Caco-2 (cell line): ENCODE data around the gene SEPTIN11. TPM values are rescaled to one million over a fixed set of nuclear protein-coding genes. Genes with fewer than 3 reads are reported as not detected.

Experiments
- Bru-seq: library from RNA; stranded (reverse); fragments of 400-500 nt; gene quantifications from one replicate; lab custom pipeline; 2021; lab: Mats Ljungman, UMichigan
- BruChase-seq, 2 experiments: library from RNA; stranded (reverse); fragments of 400-500 nt; gene quantifications; one replicate each; lab custom pipeline; 2021; lab: Mats Ljungman, UMichigan
- BruUV-seq: library from RNA; stranded (reverse); fragments of 400-500 nt; replicated peaks from 2 replicates; lab custom pipeline; 2021; lab: Mats Ljungman, UMichigan
- CTCF ChIA-PET: fragments of 300-600 bp; sonication (Branson Sonifier 250); formaldehyde crosslinking; loops from one replicate; lab custom pipeline; 2022; ENCODE audit warnings: antibody characterized with exemption; lab: Charles Lee
- POLR2A ChIA-PET: fragments of 300-600 bp; sonication (Branson Sonifier 250); formaldehyde crosslinking; loops from one replicate; lab custom pipeline; 2022; ENCODE audit warnings: antibody characterized with exemption; lab: Charles Lee
- DNase-seq, 2 experiments: peaks; one replicate each; pipeline versions ENCODE4 v3.0.0 to v3.0.0-alpha.2; 2020 to 2022
- H3K27me3 ChIP-seq: replicated peaks from 2 replicates; pipeline ENCODE4 v1.6.0; 2011; ENCODE audit warnings: low read length; ENCODE audit not compliant: control insufficient read depth, insufficient read depth
- H3K36me3 ChIP-seq: 2 replicates; pipeline ENCODE4 v1.5.1; 2011; ENCODE audit warnings: low read length; ENCODE audit not compliant: control insufficient read depth, insufficient read depth
- H3K4me1 ChIP-seq: fragments of 250-450 bp; sonication (Bioruptor Pico); 2 replicates; pipeline ENCODE4 v1.5.1; 2020; ENCODE audit warnings: mild to moderate bottlenecking
- H3K4me3 ChIP-seq: 2 replicates; pipeline ENCODE4 v1.5.1; 2011; ENCODE audit warnings: low read depth, mild to moderate bottlenecking, control low read depth, low read length
- H3K9me3 ChIP-seq: fragments of 250-450 bp; sonication (Bioruptor Pico); 2 replicates; pipeline ENCODE4 v1.5.1; 2020; ENCODE audit warnings: mild to moderate bottlenecking, moderate library complexity
- H3K27ac Mint-ChIP-seq: one replicate; pipeline ENCODE4 v1.8.0; 2022; ENCODE audit warnings: mixed read lengths; ENCODE audit not compliant: unreplicated experiment
- H3K27me3 Mint-ChIP-seq: one replicate; pipeline ENCODE4 v1.8.0; 2022; ENCODE audit warnings: mixed read lengths; ENCODE audit not compliant: insufficient read depth, unreplicated experiment
- H3K36me3 Mint-ChIP-seq: one replicate; pipeline ENCODE4 v1.8.0; 2022; ENCODE audit warnings: mild to moderate bottlenecking, mixed read lengths; ENCODE audit not compliant: insufficient read depth, unreplicated experiment
- H3K4me1 Mint-ChIP-seq: one replicate; pipeline ENCODE4 v1.8.0; 2022; ENCODE audit warnings: low read depth, mixed read lengths; ENCODE audit not compliant: unreplicated experiment
- H3K4me3 Mint-ChIP-seq: one replicate; pipeline ENCODE4 v1.8.0; 2022; ENCODE audit warnings: mild to moderate bottlenecking, moderate library complexity, mixed read lengths; ENCODE audit not compliant: unreplicated experiment
- H3K9me3 Mint-ChIP-seq: one replicate; pipeline ENCODE4 v1.8.0; 2022; ENCODE audit warnings: mixed read lengths; ENCODE audit not compliant: unreplicated experiment
- intact Hi-C: fragments of 100-400 bp; cut with micrococcal nuclease; formaldehyde crosslinking; loops from one replicate; pipeline ENCODE4 v1.10.0; 2022; ENCODE audit not compliant: unreplicated experiment
- long read RNA-seq: library from polyadenylated mRNA; stranded (forward); transcript quantifications from one replicate; pipeline ENCODE4 v2.0.0, GENCODE V29; 2022
- total RNA-seq: library from RNA; stranded (reverse); gene quantifications from 2 replicates; pipeline ENCODE4 v1.2.3, GENCODE V29; 2022
- TF ChIP-seq, protein P1 (sequence below), 2 experiments: fragments of 200-600 bp in 1 of 2; IDR thresholded peaks; 1 replicate in 1 of 2; 2 replicates in 1 of 2; pipeline versions ENCODE4 v1.5.1 to v1.8.0; 2011 to 2022; ENCODE audit warnings: antibody characterized with exemption in 1 of 2, control low read depth in 1 of 2, inconsistent platforms in 1 of 2, low read depth in 1 of 2, low read length in 1 of 2, mild to moderate bottlenecking in 1 of 2, moderate library complexity in 1 of 2; ENCODE audit not compliant: insufficient read depth in 1 of 2, severe bottlenecking in 1 of 2, unreplicated experiment in 1 of 2

SEPTIN11 gene
- 119 and 127 TPM in 2 replicates for total RNA-seq
- Bru-seq, nascent RNA = percentile 91 among the genes with signal in this experiment
- BruChase-seq, experiment 1, labeled RNA remaining after a 2-hour chase = percentile 92 among the genes with signal in this experiment
- BruChase-seq, experiment 2, labeled RNA remaining after a 6-hour chase = percentile 95 among the genes with signal in this experiment
- long read RNA-seq, full-length matches to known transcripts = 108 of 138 reads
- long read RNA-seq, partial matches to known transcripts = 4 of 138 reads
- long read RNA-seq, other reads (novel, unspliced or antisense) = 26 of 138 reads

GRCh38 chr4:76949276-76950051, at the start of gene SEPTIN11:
Gene SEPTIN11 (plus strand): TSS chr4:76949752. CDS start chr4:76949904, 152 bp downstream.
- TF ChIP-seq, protein P1, sequence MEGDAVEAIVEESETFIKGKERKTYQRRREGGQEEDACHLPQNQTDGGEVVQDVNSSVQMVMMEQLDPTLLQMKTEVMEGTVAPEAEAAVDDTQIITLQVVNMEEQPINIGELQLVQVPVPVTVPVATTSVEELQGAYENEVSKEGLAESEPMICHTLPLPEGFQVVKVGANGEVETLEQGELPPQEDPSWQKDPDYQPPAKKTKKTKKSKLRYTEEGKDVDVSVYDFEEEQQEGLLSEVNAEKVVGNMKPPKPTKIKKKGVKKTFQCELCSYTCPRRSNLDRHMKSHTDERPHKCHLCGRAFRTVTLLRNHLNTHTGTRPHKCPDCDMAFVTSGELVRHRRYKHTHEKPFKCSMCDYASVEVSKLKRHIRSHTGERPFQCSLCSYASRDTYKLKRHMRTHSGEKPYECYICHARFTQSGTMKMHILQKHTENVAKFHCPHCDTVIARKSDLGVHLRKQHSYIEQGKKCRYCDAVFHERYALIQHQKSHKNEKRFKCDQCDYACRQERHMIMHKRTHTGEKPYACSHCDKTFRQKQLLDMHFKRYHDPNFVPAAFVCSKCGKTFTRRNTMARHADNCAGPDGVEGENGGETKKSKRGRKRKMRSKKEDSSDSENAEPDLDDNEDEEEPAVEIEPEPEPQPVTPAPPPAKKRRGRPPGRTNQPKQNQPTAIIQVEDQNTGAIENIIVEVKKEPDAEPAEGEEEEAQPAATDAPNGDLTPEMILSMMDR (IDR thresholded peaks at IDR 0.05; ENCODE audit: insufficient read depth in 1 of 2, low read depth in 1 of 2, low read length in 1 of 2, severe bottlenecking in 1 of 2, unreplicated experiment in 1 of 2) = no peak
- Mint-ChIP-seq H3K27ac (peak within 1 kb of the TSS; percentile 97), H3K36me3 (peaks cover 39% of the 10 kb centered on the region), H3K4me1 (peaks cover 12% of the 10 kb centered on the region), H3K27me3 (no peaks in the 10 kb centered on the region), H3K4me3 (peak within 1 kb of the TSS; percentile 100), H3K9me3 (no peaks in the 10 kb centered on the region)
- ChIA-PET POLR2A (interaction anchor here (0.6 to 1.0 kb wide), 7 partner anchors 29 to 643 kb away, joined by 3 to 8 read pairs (median 3); no protein-coding TSS in a partner anchor), CTCF (interaction anchor here (0.6 to 1.1 kb wide), 6 partner anchors 28 to 341 kb away, joined by 3 to 7 read pairs (median 3); partner anchors contain the start of gene SOWAHB)
- intact Hi-C loops = loop anchor here (1.0 kb wide), 5 partner anchors 35 to 438 kb away; no protein-coding TSS in a partner anchor
- Histone ChIP-seq H3K4me3 (peak within 1 kb of the TSS; percentile 94), H3K36me3 (no peaks in the 10 kb centered on the region), H3K27me3 (no peaks in the 10 kb centered on the region), H3K4me1 (peaks cover 5% of the 10 kb centered on the region; the same call in 1 of the 2 replicates), H3K9me3 (no peaks in the 10 kb centered on the region)
- BruUV-seq = no TSS peak
- DNase-seq = peak; percentile 94 to 95

DNA sequence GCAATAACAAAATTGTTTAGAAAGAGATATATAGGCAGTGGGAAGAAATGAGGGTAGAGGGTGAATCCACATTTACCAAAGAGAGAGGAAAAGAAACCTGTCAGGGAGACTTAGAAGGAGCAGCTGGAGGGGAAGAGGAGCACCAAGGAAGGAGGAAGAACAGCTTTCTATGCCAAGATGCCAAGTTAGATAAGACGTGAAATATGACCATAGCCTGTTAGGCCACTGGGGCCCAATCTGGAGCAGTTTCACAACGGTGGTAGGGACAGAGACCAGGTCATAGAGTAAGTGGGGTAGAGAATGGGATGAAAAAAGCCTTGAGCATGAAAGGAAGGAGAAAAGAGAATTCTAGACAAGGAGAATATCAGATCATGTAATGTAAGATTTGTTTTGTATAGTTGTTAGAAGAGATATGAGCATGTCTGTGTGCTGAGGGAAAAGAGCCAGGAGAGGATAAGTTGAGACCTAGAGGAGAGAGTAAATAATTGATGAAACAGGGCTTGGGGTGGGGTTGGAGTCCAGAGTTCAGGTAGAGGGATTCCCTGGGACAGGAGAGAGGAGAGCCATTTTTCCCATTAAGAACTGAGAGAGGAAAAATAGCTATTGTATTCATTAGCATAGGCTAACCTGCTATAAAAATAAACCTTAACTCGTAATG, 47.2 kb upstream of the SEPTIN11 start:
- intact Hi-C loops = no loop called here
- peak in 1 of 2 experiments; percentile 28 for DNase-seq
- Mint-ChIP-seq H3K27me3 (no peaks in the 10 kb centered on the region), H3K4me1 (peaks cover 8% of the 10 kb centered on the region), H3K4me3 (no peak overlapping the region), H3K27ac (no peak overlapping the region), H3K9me3 (peaks cover 10% of the 10 kb centered on the region), H3K36me3 (peaks cover 5% of the 10 kb centered on the region)
- TF ChIP-seq, protein P1 (IDR thresholded peaks at IDR 0.05; ENCODE audit: insufficient read depth in 1 of 2, low read depth in 1 of 2, low read length in 1 of 2, severe bottlenecking in 1 of 2, unreplicated experiment in 1 of 2) = no peak
- BruUV-seq = no TSS peak
- no peaks in the 10 kb centered on the region; the same call in 1 of the 2 replicates for H3K36me3 ChIP-seq
- H3K27me3 ChIP-seq = no peaks in the 10 kb centered on the region
- POLR2A ChIA-PET = interaction anchor here (0.7 to 1.0 kb wide), 2 partner anchors 15 to 17 kb away, joined by 3 read pairs; no protein-coding TSS in a partner anchor
- H3K9me3 ChIP-seq = no peaks in the 10 kb centered on the region; the same call in 1 of the 2 replicates
- peaks cover 33% of the 10 kb centered on the region for H3K4me1 ChIP-seq
- no peak overlapping the region for H3K4me3 ChIP-seq
- CTCF ChIA-PET = no interaction called here
